SU-DHL-6 (cell line): ENCODE data around the gene RAD51B.

ENCODE experiments used
- H2AFZ ChIP-seq: fragments of 200-600 bp; sonication (generic); 2 replicates; pipeline ENCODE4 v1.6.1; 2014; ENCODE audit warnings: low read depth, mild to moderate bottlenecking, moderate library complexity, mixed read lengths, antibody characterized with exemption, low read length; ENCODE audit not compliant: severe bottlenecking
- H3F3A ChIP-seq: fragments of 200-600 bp; shearing (Covaris generic); 2 replicates; pipeline ENCODE4 v1.6.0; 2016; ENCODE audit warnings: antibody characterized with exemption, mild to moderate bottlenecking; ENCODE audit not compliant: insufficient read depth
- H3K27ac ChIP-seq: fragments of 200-600 bp; sonication (generic); 2 replicates; pipeline ENCODE4 v1.5.1; 2016; ENCODE audit warnings: low read depth, mild to moderate bottlenecking, low read length, moderate library complexity, mixed read lengths
- H3K27me3 ChIP-seq: fragments of 200-600 bp; sonication (generic), shearing (Covaris generic); 2 replicates; pipeline ENCODE4 v1.6.0; 2014; ENCODE audit warnings: mild to moderate bottlenecking, low read length
- H3K36me3 ChIP-seq: fragments of 200-600 bp; sonication (generic); 2 replicates; pipeline ENCODE4 v1.6.1; 2014; ENCODE audit warnings: mild to moderate bottlenecking, low read length, mixed read lengths
- H3K4me2 ChIP-seq: fragments of 300-600, 200-600 bp; shearing (Covaris generic), sonication (generic); 2 replicates; pipeline ENCODE4 v1.6.0; 2014; ENCODE audit warnings: low read length, low read depth, mild to moderate bottlenecking; ENCODE audit not compliant: poor library complexity, severe bottlenecking
- H3K4me3 ChIP-seq: fragments of 200-600 bp; sonication (generic); 2 replicates; pipeline ENCODE4 v1.5.1; 2014; ENCODE audit warnings: antibody characterized with exemption, low read length, mild to moderate bottlenecking, mixed read lengths; ENCODE audit not compliant: insufficient read depth, poor library complexity, severe bottlenecking
- H3K79me2 ChIP-seq: fragments of 200-600 bp; sonication (generic); 2 replicates; pipeline ENCODE4 v1.6.1; 2014; ENCODE audit warnings: mild to moderate bottlenecking, low read length, moderate library complexity; ENCODE audit not compliant: insufficient read depth
- H3K9ac ChIP-seq: fragments of 200-600 bp; sonication (generic); 2 replicates; pipeline ENCODE4 v1.7.0; 2014; ENCODE audit warnings: mild to moderate bottlenecking, low read length
- H3K9me2 ChIP-seq: fragments of 200-600 bp; sonication (generic); replicated peaks from 2 replicates; pipeline ENCODE4 v1.6.1; 2014; ENCODE audit warnings: low read length; ENCODE audit not compliant: insufficient read depth
- H3K9me3 ChIP-seq: fragments of 200-600 bp; sonication (generic); 2 replicates; pipeline ENCODE4 v1.6.1; 2014; ENCODE audit warnings: low read length, mixed read lengths; ENCODE audit not compliant: insufficient read depth
- H4K20me1 ChIP-seq: fragments of 200-600 bp; sonication (generic); 2 replicates; pipeline ENCODE4 v1.6.1; 2014; ENCODE audit warnings: low read depth, mild to moderate bottlenecking, antibody characterized with exemption, low read length, moderate library complexity, mixed read lengths
- CTCF ChIP-seq: fragments of 200-600 bp; sonication (generic); IDR thresholded peaks from one replicate; pipeline ENCODE4 v1.5.1; 2017; ENCODE audit warnings: antibody characterized with exemption, mild to moderate bottlenecking, low read length, moderate library complexity; ENCODE audit not compliant: insufficient read depth, poor library complexity, severe bottlenecking
- EZH2phosphoT487 ChIP-seq: fragments of 200-600 bp; sonication (generic), shearing (Covaris generic); conservative IDR thresholded peaks from 2 replicates; pipeline ENCODE4 v1.6.1; 2018; ENCODE audit warnings: mild to moderate bottlenecking, antibody characterized with exemption, low read length, moderate library complexity, mixed read lengths

RAD51B gene

GRCh38 chr14:68236582-68237458 lies 417.2 kb downstream of the RAD51B start:
- no peak for TF ChIP-seq CTCF
- TF ChIP-seq EZH2phosphoT487: no peak
- H2AFZ ChIP-seq: no peak overlapping the region
- H3K9ac ChIP-seq: no peak overlapping the region
- no peaks in the 10 kb centered on the region for H3K9me3 ChIP-seq
- no peaks in the 10 kb centered on the region for H3K36me3 ChIP-seq
- H3K9me2 ChIP-seq: no peaks in the 10 kb centered on the region
- no peaks in the 10 kb centered on the region for H3F3A ChIP-seq
- H3K79me2 ChIP-seq: no peaks in the 10 kb centered on the region
- H3K4me2 ChIP-seq: no peak overlapping the region
- H3K27me3 ChIP-seq: no peaks in the 10 kb centered on the region
- no peaks in the 10 kb centered on the region for H4K20me1 ChIP-seq
- no peak overlapping the region for H3K4me3 ChIP-seq
- no peak overlapping the region for H3K27ac ChIP-seq

GRCh38 chr14:68238551-68238950 lies 419.0 kb downstream of the RAD51B start:
- Histone ChIP-seq H3K9me2 (no peaks in the 10 kb centered on the region), H3K4me2 (no peak overlapping the region), H3K79me2 (no peaks in the 10 kb centered on the region), H3K9me3 (no peaks in the 10 kb centered on the region), H4K20me1 (no peaks in the 10 kb centered on the region), H3K36me3 (no peaks in the 10 kb centered on the region), H3K27ac (no peak overlapping the region), H3K9ac (no peak overlapping the region), H3K27me3 (no peaks in the 10 kb centered on the region), H3F3A (no peaks in the 10 kb centered on the region), H3K4me3 (no peak overlapping the region), H2AFZ (no peak overlapping the region)
- TF ChIP-seq CTCF: no peak
- TF ChIP-seq EZH2phosphoT487: no peak

- H3K27ac ChIP-seq: no peak overlapping the region
- no peaks in the 10 kb centered on the region for H3K27me3 ChIP-seq
- no peak overlapping the region for H3K9ac ChIP-seq
- no peak overlapping the region for H3K4me3 ChIP-seq
- no peaks in the 10 kb centered on the region for H3K79me2 ChIP-seq
- no peak overlapping the region for H3K4me2 ChIP-seq
- no peaks in the 10 kb centered on the region for H3K9me2 ChIP-seq
- no peak overlapping the region for H2AFZ ChIP-seq
- H3F3A ChIP-seq: no peaks in the 10 kb centered on the region
- no peaks in the 10 kb centered on the region for H3K9me3 ChIP-seq
- no peak for TF ChIP-seq CTCF
- TF ChIP-seq EZH2phosphoT487: no peak
- no peaks in the 10 kb centered on the region for H4K20me1 ChIP-seq
- no peaks in the 10 kb centered on the region for H3K36me3 ChIP-seq
Measured at GRCh38 chr14:68238976-68239375, 419.4 kb downstream of the RAD51B start.
